Neural cell (in vitro differentiated cells): ENCODE results near the gene RUNX1. TPM values are rescaled to one million over a fixed set of nuclear protein-coding genes. Genes with fewer than 3 reads are reported as not detected.

Source experiments
- H2AFZ ChIP-seq: fragments of 200-600, 300-800 bp; sonication (generic), shearing (Covaris generic); 2 replicates; pipeline ENCODE4 v1.6.0; 2014; ENCODE audit warnings: low read depth, mild to moderate bottlenecking, antibody characterized with exemption, low read length, moderate library complexity
- H3F3A ChIP-seq: fragments of 200-600 bp; shearing (Covaris generic); 2 replicates; pipeline ENCODE4 v1.6.1; 2016; ENCODE audit warnings: mild to moderate bottlenecking, moderate library complexity, mixed read lengths, antibody characterized with exemption, low read length; ENCODE audit not compliant: insufficient read depth, poor library complexity, severe bottlenecking
- H3K27ac ChIP-seq: fragments of 200-600, 300-800 bp; sonication (generic), shearing (Covaris generic); 2 replicates; pipeline ENCODE4 v1.5.1; 2014; ENCODE audit warnings: mild to moderate bottlenecking, low read length, moderate library complexity
- H3K27me3 ChIP-seq: fragments of 300-800, 200-600 bp; sonication (generic), shearing (Covaris generic); 2 replicates; pipeline ENCODE4 v1.6.0; 2014; ENCODE audit warnings: mild to moderate bottlenecking, low read depth, low read length, moderate library complexity; ENCODE audit not compliant: insufficient read depth
- H3K36me3 ChIP-seq: fragments of 300-800, 200-600 bp; sonication (generic), shearing (Covaris generic); 2 replicates; pipeline ENCODE4 v1.5.1; 2014; ENCODE audit warnings: mild to moderate bottlenecking, antibody characterized with exemption, low read length, moderate library complexity; ENCODE audit not compliant: insufficient read depth
- H3K4me2 ChIP-seq: fragments of 300-800, 200-600 bp; sonication (generic), shearing (Covaris generic); 2 replicates; pipeline ENCODE4 v1.6.0; 2014; ENCODE audit warnings: mild to moderate bottlenecking, low read length
- H3K4me3 ChIP-seq: fragments of 300-800, 200-600 bp; sonication (generic), shearing (Covaris generic); 2 replicates; pipeline ENCODE4 v1.5.1; 2014; ENCODE audit warnings: mild to moderate bottlenecking, low read length, moderate library complexity
- H3K79me2 ChIP-seq: fragments of 200-600 bp; shearing (Covaris generic); replicated peaks from 2 replicates; pipeline ENCODE4 v1.6.0; 2014; ENCODE audit warnings: mild to moderate bottlenecking, low read length, moderate library complexity; ENCODE audit not compliant: insufficient read depth
- H3K9ac ChIP-seq: fragments of 300-800, 200-600 bp; sonication (generic), shearing (Covaris generic); 2 replicates; pipeline ENCODE4 v1.6.1; 2016; ENCODE audit warnings: mild to moderate bottlenecking, low read length, mixed read lengths
- H3K9me2 ChIP-seq: fragments of 200-600 bp; shearing (Covaris generic); 2 replicates; pipeline ENCODE4 v1.6.1; 2016; ENCODE audit warnings: mild to moderate bottlenecking, low read length, mixed read lengths; ENCODE audit not compliant: insufficient read depth
- H3K9me3 ChIP-seq: fragments of 200-600, 300-800 bp; sonication (generic), shearing (Covaris generic); 2 replicates; pipeline ENCODE4 v1.6.1; 2016; ENCODE audit warnings: mild to moderate bottlenecking, mixed run types, low read length, moderate library complexity, mixed read lengths
- H4K20me1 ChIP-seq: fragments of 200-600 bp; shearing (Covaris generic); 2 replicates; pipeline ENCODE4 v1.6.1; 2016; ENCODE audit warnings: mild to moderate bottlenecking, mixed run types; ENCODE audit not compliant: insufficient read depth
- CTCF ChIP-seq: fragments of 450-650 bp; IDR thresholded peaks from 2 replicates; pipeline ENCODE4 v1.5.1; 2014; ENCODE audit warnings: antibody characterized with exemption, mild to moderate bottlenecking, moderate library complexity; ENCODE audit not compliant: poor library complexity, severe bottlenecking
- EP300 ChIP-seq: fragments of 450-650 bp; conservative IDR thresholded peaks from 2 replicates; pipeline ENCODE4 v1.6.1; 2014; ENCODE audit warnings: antibody characterized with exemption, mild to moderate bottlenecking, moderate library complexity; ENCODE audit not compliant: poor library complexity, severe bottlenecking
- EZH2 ChIP-seq: fragments of 200-600, 300-800 bp; shearing (Covaris generic), sonication (generic); IDR thresholded peaks from 2 replicates; pipeline ENCODE4 v1.6.1; 2014; ENCODE audit warnings: antibody characterized with exemption, low read length, borderline replicate concordance, mild to moderate bottlenecking; ENCODE audit not compliant: insufficient read depth, poor library complexity, severe bottlenecking
- MXI1 ChIP-seq: fragments of 450-650 bp; conservative IDR thresholded peaks from 2 replicates; pipeline ENCODE4 v1.6.1; 2014; ENCODE audit warnings: antibody characterized with exemption, mild to moderate bottlenecking; ENCODE audit not compliant: poor library complexity, severe bottlenecking
- POLR2AphosphoS5 ChIP-seq: IDR thresholded peaks from 2 replicates; pipeline ENCODE4 v1.6.1; 2012
- RAD21 ChIP-seq: fragments of 450-650 bp; conservative IDR thresholded peaks from 2 replicates; pipeline ENCODE4 v1.6.1; 2014; ENCODE audit warnings: antibody characterized with exemption, mild to moderate bottlenecking, moderate library complexity
- REST ChIP-seq: IDR thresholded peaks from 2 replicates; pipeline ENCODE4 v1.6.1; 2012; ENCODE audit warnings: borderline replicate concordance
- SMC3 ChIP-seq: fragments of 450-650 bp; conservative IDR thresholded peaks from 2 replicates; pipeline ENCODE4 v1.6.1; 2014; ENCODE audit warnings: antibody characterized with exemption, mild to moderate bottlenecking, moderate library complexity; ENCODE audit not compliant: poor library complexity
- TAF1 ChIP-seq: IDR thresholded peaks from 2 replicates; pipeline ENCODE4 v1.6.1; 2012; ENCODE audit warnings: low read depth
- polyA plus RNA-seq: library from polyadenylated mRNA; depleted of rRNA; stranded (reverse); fragments of >200 nt; gene quantifications from 2 replicates; pipeline ENCODE4 v1.2.3, GENCODE V29; 2014

Gene RUNX1
- polyA plus RNA-seq, 1 donor from 2014 or later, result not detected

- no peaks in the 10 kb centered on the region for H3K9me2 ChIP-seq
- H3K4me3 ChIP-seq, result no peak overlapping the region
- H3K9ac ChIP-seq, result no peak overlapping the region
- H3K36me3 ChIP-seq, result no peaks in the 10 kb centered on the region
- no peaks in the 10 kb centered on the region for H3F3A ChIP-seq
- no peak overlapping the region for H3K4me2 ChIP-seq
- TF ChIP-seq POLR2AphosphoS5, result no peak
- TF ChIP-seq SMC3, result no peak
- TF ChIP-seq MXI1, result no peak
- TF ChIP-seq EP300, result no peak
- TF ChIP-seq REST, result no peak
- no peak overlapping the region for H3K27ac ChIP-seq
- no peaks in the 10 kb centered on the region for H3K79me2 ChIP-seq
- no peaks in the 10 kb centered on the region for H3K27me3 ChIP-seq
- H4K20me1 ChIP-seq, result no peaks in the 10 kb centered on the region
- H2AFZ ChIP-seq, result no peak overlapping the region
- H3K9me3 ChIP-seq, result no peaks in the 10 kb centered on the region
These were observed 250.0 kb downstream of the RUNX1 start for GRCh38 chr21:34799092-34799491.

GRCh38 chr21:34797921-34798535 lies 251.1 kb downstream of the RUNX1 start:
- H4K20me1 ChIP-seq, result no peaks in the 10 kb centered on the region
- no peak overlapping the region for H3K27ac ChIP-seq
- H3K79me2 ChIP-seq, result no peaks in the 10 kb centered on the region
- TF ChIP-seq REST (no peak), SMC3 (no peak), RAD21 (no peak), EP300 (no peak), TAF1 (no peak), CTCF (no peak), MXI1 (no peak), POLR2AphosphoS5 (no peak), EZH2 (no peak)
- no peaks in the 10 kb centered on the region for H3K9me3 ChIP-seq
- H3K9me2 ChIP-seq, result no peaks in the 10 kb centered on the region
- no peak overlapping the region for H2AFZ ChIP-seq
- H3K36me3 ChIP-seq, result no peaks in the 10 kb centered on the region
- H3F3A ChIP-seq, result no peaks in the 10 kb centered on the region
- H3K4me2 ChIP-seq, result no peak overlapping the region
- H3K27me3 ChIP-seq, result no peaks in the 10 kb centered on the region
- H3K9ac ChIP-seq, result no peak overlapping the region
- H3K4me3 ChIP-seq, result no peak overlapping the region
